HepG2 (cell line): ENCODE measurements around the gene ZBTB46. TPM values are rescaled to one million over a fixed set of nuclear protein-coding genes. Genes with fewer than 3 reads are reported as not detected.

Source experiments
- AKAP8 ChIP-seq: sonication (generic); formaldehyde crosslinking; IDR thresholded peaks from 2 replicates; pipeline ENCODE4 v1.5.1; 2020; ENCODE audit warnings: mild to moderate bottlenecking, missing genetic modification reagents
- ATF2 ChIP-seq: sonication (generic); formaldehyde crosslinking; IDR thresholded peaks from 2 replicates; pipeline ENCODE4 v1.4.0; 2020; ENCODE audit warnings: missing genetic modification reagents
- CC2D1A ChIP-seq: sonication (generic); formaldehyde crosslinking; IDR thresholded peaks from 2 replicates; pipeline ENCODE4 v1.8.1; 2023; ENCODE audit warnings: mild to moderate bottlenecking, missing genetic modification reagents
- CERS6 ChIP-seq: sonication (generic); formaldehyde crosslinking; IDR thresholded peaks from 2 replicates; pipeline ENCODE4 v1.5.0; 2020; ENCODE audit warnings: missing genetic modification reagents
- HCFC1 ChIP-seq: fragments of 150-350 bp; IDR thresholded peaks from 2 replicates; pipeline ENCODE4 v1.6.1; 2014; ENCODE audit warnings: low read depth, low read length
- HNRNPL ChIP-seq: fragments of 200-400 bp; formaldehyde crosslinking; IDR thresholded peaks from 2 replicates; pipeline ENCODE4 v1.6.1; 2017; ENCODE audit warnings: mild to moderate bottlenecking, low read depth, low read length
- KDM5B ChIP-seq: sonication (generic); formaldehyde crosslinking; IDR thresholded peaks from 2 replicates; pipeline ENCODE4 v1.4.0; 2020; ENCODE audit warnings: missing genetic modification reagents, mild to moderate bottlenecking, borderline replicate concordance
- MIXL1 ChIP-seq: IDR thresholded peaks from 2 replicates; pipeline ENCODE4 v1.6.1; 2016
- NCOA2 ChIP-seq: sonication (generic); formaldehyde crosslinking; IDR thresholded peaks from 2 replicates; pipeline ENCODE4 v1.8.0; 2022; ENCODE audit warnings: inconsistent platforms
- RBM39 ChIP-seq: fragments of 200-400 bp; formaldehyde crosslinking; IDR thresholded peaks from one replicate; pipeline ENCODE4 v1.6.1; 2018; ENCODE audit warnings: antibody characterized with exemption, mild to moderate bottlenecking, low read depth, low read length; ENCODE audit not compliant: poor library complexity, severe bottlenecking
- SATB2 ChIP-seq: sonication (generic); formaldehyde crosslinking; IDR thresholded peaks from 2 replicates; pipeline ENCODE4 v1.5.0; 2020; ENCODE audit warnings: missing genetic modification reagents
- SRF ChIP-seq: IDR thresholded peaks from 2 replicates; pipeline ENCODE4 v1.6.1; 2011; ENCODE audit warnings: mild to moderate bottlenecking, low read depth, low read length, moderate library complexity
- ZBED4 ChIP-seq: sonication (generic); formaldehyde crosslinking; IDR thresholded peaks from 2 replicates; pipeline ENCODE4 v1.4.0; 2020; ENCODE audit warnings: missing genetic modification reagents, borderline replicate concordance
- ZFP36L2 ChIP-seq: sonication (generic); formaldehyde crosslinking; IDR thresholded peaks from 2 replicates; pipeline ENCODE4 v1.4.0; 2020; ENCODE audit warnings: missing genetic modification reagents
- ZNF224 ChIP-seq: sonication (generic); formaldehyde crosslinking; IDR thresholded peaks from 2 replicates; pipeline ENCODE4 v1.5.0; 2020; ENCODE audit warnings: mild to moderate bottlenecking, missing genetic modification reagents
- ZNF232 ChIP-seq: sonication (generic); formaldehyde crosslinking; IDR thresholded peaks from 2 replicates; pipeline ENCODE4 v1.4.0; 2020; ENCODE audit warnings: missing genetic modification reagents, borderline replicate concordance
- ZNF563 ChIP-seq: sonication (generic); formaldehyde crosslinking; IDR thresholded peaks from 2 replicates; pipeline ENCODE4 v1.8.0; 2022; ENCODE audit warnings: mild to moderate bottlenecking, moderate library complexity, missing genetic modification reagents
- ZNF567 ChIP-seq: sonication (generic); formaldehyde crosslinking; IDR thresholded peaks from 2 replicates; pipeline ENCODE4 v1.8.1; 2023; ENCODE audit warnings: mild to moderate bottlenecking, missing genetic modification reagents, borderline replicate concordance
- ZNF83 ChIP-seq: sonication (generic); formaldehyde crosslinking; IDR thresholded peaks from 2 replicates; pipeline ENCODE4 v1.4.0; 2020; ENCODE audit warnings: missing genetic modification reagents, mild to moderate bottlenecking, borderline replicate concordance
- ZSCAN29 ChIP-seq: sonication (generic); formaldehyde crosslinking; conservative IDR thresholded peaks from 2 replicates; pipeline ENCODE4 v1.4.0; 2020; ENCODE audit warnings: mild to moderate bottlenecking, missing genetic modification reagents
- ZSCAN5A ChIP-seq: sonication (generic); formaldehyde crosslinking; IDR thresholded peaks from 2 replicates; pipeline ENCODE4 v1.8.0; 2022; ENCODE audit warnings: mild to moderate bottlenecking, missing genetic modification reagents, borderline replicate concordance
- polyA plus RNA-seq, 8 experiments: library from polyadenylated mRNA; depleted of rRNA in 3 of 8; stranded (reverse) in 7 of 8; unstranded in 1 of 8; fragments of >200 nt; fragmentation: Illumina TruSeq in 4 of 8; extraction: Trizol in 4 of 8; gene quantifications; 2 replicates each; pipeline versions ENCODE4 v1.2.1 to v1.2.3, GENCODE V29; 2011 to 2016; ENCODE audit warnings: low read depth in 4 of 8, missing spikeins in 1 of 8, mixed read lengths in 1 of 8; ENCODE audit not compliant: insufficient read depth in 1 of 8
- total RNA-seq, 5 experiments: library from RNA; depleted of rRNA; stranded (reverse); fragments of >200 nt; fragmentation: Illumina TruSeq; extraction: Trizol; gene quantifications; 2 replicates each; pipeline ENCODE4 v1.2.3, GENCODE V29; 2016; ENCODE audit warnings: low read depth in 1 of 5
- TF ChIP-seq, protein P1 (sequence below): IDR thresholded peaks from 2 replicates; pipeline ENCODE4 v1.6.1; 2016; ENCODE audit warnings: low read depth, borderline replicate concordance

Gene ZBTB46
- total and polyA plus RNA-seq, 2 of the 13 experiments (the other 11 are each of a cell fraction or from before 2014, with no cell fraction given) = 1.6 to 13.5 TPM

- TF ChIP-seq ZBED4 (CRISPR knock-in tag) (no peak; the same call in 1 of the 2 replicates), ATF2 (CRISPR knock-in tag) (peak; percentile 91; the same call in 1 of the 2 replicates), ZFP36L2 (CRISPR knock-in tag) (peak; percentile 52; the same call in 1 of the 2 replicates), HNRNPL (peak; percentile 42; the same call in 1 of the 2 replicates), AKAP8 (CRISPR knock-in tag) (peak; percentile 93), ZNF567 (CRISPR knock-in tag) (peak; percentile 88; the same call in 1 of the 2 replicates), CERS6 (CRISPR knock-in tag) (peak; percentile 48; the same call in 1 of the 2 replicates), RBM39 (peak; percentile 60), CC2D1A (CRISPR knock-in tag) (peak; percentile 95; the same call in 1 of the 2 replicates), ZNF83 (CRISPR knock-in tag) (peak; percentile 87; the same call in 1 of the 2 replicates), ZNF232 (peak; percentile 47; the same call in 1 of the 2 replicates), NCOA2 (CRISPR knock-in tag) (peak; percentile 42; the same call in 1 of the 2 replicates), ZSCAN29 (CRISPR knock-in tag) (no peak), SATB2 (peak; percentile 90), SRF (no peak; the same call in 1 of the 2 replicates), HCFC1 (peak; percentile 72), ZSCAN5A (CRISPR knock-in tag) (peak; percentile 88; the same call in 1 of the 2 replicates), KDM5B (peak; percentile 91), ZNF224 (CRISPR knock-in tag) (peak; percentile 96), MIXL1 (CRISPR knock-in tag) (peak; percentile 77; the same call in 1 of the 2 replicates), ZNF563 (CRISPR knock-in tag) (peak; percentile 98)
- TF ChIP-seq, protein P1, sequence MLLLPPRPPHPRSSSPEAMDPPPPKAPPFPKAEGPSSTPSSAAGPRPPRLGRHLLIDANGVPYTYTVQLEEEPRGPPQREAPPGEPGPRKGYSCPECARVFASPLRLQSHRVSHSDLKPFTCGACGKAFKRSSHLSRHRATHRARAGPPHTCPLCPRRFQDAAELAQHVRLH (CRISPR knock-in tag) = peak; percentile 98; the same call in 1 of the 2 replicates
Observed at GRCh38 chr20:63864978-63865640, 34.0 kb upstream of the ZBTB46 start, which contains the start of gene TPD52L2 (continued).
